ENCODE measurements around the gene KANSL1.
"Not testable (repeated sequence)": the region's sequence is repeated elsewhere in the genome, so short reads cannot be mapped to it uniquely, and the experiment has no call there.

Gene KANSL1

GRCh38 chr17:46037722-46038255 is 155.4 kb downstream of the KANSL1 start:
- no peak for DNase-seq (ENCODE audit: low read depth)

GRCh38 chr17:46036491-46036890 is 156.7 kb downstream of the KANSL1 start:
- no peak for DNase-seq (ENCODE audit: low read depth)

DNA sequence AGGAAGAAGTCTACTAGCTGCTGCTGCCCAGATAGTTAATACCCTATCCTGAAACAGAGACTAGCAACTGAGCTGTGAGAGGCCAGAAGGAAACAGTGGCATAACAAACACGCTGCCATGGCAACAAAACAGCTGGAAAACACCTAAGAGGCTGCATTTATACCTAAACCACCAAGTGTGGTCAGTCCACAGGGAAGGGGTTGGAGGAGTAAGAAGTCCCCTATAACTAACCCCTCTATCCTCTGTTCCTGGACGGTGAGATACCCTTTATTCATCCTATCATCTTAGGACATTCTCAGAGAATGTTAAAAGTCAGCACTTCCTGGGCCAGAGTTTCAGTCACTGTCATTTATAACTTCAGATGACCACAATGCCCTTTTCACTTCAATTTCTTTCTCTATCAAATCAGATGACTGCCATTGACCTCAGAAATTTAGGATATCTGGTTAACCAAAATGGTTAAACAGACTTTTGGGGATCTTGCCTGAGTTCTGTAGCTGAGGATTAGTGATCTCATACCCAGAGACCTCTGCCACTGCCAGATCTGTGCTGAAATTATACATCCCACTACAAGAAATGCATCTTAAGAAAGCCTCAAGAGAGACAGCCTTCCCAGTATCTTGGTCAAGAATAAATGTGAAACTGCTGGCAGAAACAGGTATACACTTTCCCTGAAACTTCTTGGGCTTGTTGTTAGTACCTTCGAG is 158.0 kb downstream of the KANSL1 start:
- DNase-seq (ENCODE audit: low read depth) = no peak

DNA sequence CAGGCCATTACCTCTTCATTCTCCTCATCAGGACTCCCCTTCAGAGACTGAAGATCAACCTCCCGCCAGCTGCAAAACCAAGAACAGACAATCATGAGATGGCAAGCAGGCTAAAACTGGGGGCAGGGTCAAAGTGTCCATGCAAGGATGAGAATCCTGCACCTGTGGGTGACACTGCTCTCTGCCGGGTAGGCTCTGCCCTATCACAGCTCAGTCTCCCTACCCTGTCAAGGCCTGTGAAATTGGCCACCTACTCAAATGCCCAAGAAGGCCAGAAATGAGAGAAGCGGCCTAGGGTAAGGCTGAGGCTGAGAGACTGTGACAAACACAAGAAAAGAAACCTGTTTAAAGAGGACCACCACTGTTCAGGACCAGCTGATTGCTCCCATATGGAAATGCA is 159.8 kb downstream of the KANSL1 start:
- DNase-seq (ENCODE audit: low read depth) = no peak

GRCh38 chr17:46032909-46033308 is 160.3 kb downstream of the KANSL1 start:
- no peak for DNase-seq (ENCODE audit: low read depth)

DNA sequence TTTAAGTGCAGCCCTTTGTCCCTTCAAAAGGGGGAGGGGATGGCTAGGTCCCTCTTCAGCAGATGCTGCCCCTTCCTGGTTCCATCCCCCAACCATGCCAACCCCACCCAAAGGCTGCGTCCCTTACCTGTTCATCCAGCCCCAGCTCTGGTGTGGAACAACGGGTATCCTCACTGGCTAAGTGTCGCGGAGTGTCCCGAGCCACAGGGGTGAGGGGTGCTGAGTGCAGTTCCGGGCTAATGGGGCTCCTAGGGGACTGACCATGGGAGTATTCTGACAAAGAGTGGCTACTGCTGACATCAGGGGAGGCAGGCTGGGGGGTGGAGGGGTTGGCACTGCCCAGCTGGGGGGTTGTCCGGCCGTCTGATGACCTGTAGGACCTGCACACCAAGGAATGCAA is 161.3 kb downstream of the KANSL1 start:
- no peak for DNase-seq (ENCODE audit: low read depth)

GRCh38 chr17:46031440-46031839 is 161.8 kb downstream of the KANSL1 start:
- no peak for DNase-seq (ENCODE audit: low read depth)

- no peak for DNase-seq (ENCODE audit: low read depth)
Observed at GRCh38 chr17:46030752-46031151, 162.5 kb downstream of the KANSL1 start.

DNA sequence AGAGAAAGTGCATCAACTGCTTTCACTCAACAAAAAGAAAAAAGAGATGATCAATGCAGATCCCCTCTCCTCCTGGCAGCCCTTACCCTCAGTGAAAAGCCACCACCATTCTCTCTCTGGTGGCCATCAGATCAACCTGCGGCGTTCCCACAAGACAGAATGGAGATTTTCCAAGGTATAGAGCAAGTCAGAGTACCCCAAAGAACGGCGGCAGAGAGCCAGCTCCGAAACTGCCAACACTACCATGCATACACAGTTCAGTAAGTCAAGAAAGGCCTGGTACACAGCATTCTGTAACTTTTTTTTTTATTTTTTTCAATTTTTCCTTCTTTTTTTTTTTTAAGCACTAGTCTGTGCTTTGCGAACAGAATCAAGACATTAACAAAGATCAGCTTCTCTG is 163.6 kb downstream of the KANSL1 start:
- DNase-seq (ENCODE audit: low read depth) = no peak

DNA sequence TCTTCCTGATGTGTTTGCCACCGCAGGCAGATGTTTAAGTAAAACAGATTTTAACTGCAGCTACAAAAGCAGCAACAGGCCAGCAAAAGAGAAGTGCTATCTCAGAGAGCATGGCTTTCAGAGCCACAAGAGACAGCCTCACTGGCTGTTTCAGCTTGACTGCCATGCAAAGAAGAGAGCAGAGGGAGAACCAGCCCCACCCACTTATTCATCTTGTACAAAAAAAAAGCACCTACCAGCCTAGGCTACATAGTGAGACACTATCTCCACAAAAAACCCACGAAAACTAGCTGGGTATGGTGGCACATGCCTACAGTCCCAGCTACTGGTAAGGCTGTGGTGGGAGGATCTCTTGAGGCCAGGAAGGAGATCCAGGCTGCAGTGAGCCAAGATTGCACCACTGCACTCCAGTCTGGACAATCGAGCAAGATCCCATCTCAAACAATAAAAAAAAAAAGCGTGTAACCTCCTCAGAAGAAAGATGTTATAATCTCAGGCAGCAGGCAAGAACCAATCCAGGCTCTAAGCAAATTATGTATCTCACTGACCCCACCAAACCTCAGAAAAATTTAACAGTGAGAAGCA is 164.2 kb downstream of the KANSL1 start:
- no peak for DNase-seq (ENCODE audit: low read depth)

DNA sequence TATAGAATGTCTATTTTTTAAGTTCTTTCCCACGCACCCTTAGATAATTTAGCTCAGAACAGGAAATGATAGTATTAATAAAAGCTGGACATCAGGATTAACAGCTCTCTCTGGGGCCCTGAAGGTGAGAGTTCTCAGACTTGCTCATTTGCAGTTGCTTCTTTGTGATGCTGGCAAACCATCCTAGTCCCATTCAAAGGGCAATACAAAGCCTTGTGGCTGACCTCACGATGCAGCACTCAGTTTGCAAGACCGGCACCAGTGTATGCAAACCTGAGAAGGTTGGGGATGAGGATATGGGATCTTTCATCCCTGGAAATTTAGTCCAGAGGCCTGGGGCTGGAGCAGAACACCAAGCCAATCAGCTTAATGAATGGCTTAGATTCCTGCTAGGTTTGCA is 164.9 kb downstream of the KANSL1 start:
- no peak for DNase-seq (ENCODE audit: low read depth)

DNA sequence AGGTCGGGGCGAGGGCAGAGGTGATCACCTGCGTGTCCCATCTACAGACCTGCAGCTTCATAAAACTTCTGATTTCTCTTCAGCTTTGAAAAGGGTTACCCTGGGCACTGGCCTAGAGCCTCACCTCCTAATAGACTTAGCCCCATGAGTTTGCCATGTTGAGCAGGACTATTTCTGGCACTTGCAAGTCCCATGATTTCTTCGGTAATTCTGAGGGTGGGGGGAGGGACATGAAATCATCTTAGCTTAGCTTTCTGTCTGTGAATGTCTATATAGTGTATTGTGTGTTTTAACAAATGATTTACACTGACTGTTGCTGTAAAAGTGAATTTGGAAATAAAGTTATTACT is 165.3 kb downstream of the KANSL1 start:
- no peak for DNase-seq (ENCODE audit: low read depth)

DNA sequence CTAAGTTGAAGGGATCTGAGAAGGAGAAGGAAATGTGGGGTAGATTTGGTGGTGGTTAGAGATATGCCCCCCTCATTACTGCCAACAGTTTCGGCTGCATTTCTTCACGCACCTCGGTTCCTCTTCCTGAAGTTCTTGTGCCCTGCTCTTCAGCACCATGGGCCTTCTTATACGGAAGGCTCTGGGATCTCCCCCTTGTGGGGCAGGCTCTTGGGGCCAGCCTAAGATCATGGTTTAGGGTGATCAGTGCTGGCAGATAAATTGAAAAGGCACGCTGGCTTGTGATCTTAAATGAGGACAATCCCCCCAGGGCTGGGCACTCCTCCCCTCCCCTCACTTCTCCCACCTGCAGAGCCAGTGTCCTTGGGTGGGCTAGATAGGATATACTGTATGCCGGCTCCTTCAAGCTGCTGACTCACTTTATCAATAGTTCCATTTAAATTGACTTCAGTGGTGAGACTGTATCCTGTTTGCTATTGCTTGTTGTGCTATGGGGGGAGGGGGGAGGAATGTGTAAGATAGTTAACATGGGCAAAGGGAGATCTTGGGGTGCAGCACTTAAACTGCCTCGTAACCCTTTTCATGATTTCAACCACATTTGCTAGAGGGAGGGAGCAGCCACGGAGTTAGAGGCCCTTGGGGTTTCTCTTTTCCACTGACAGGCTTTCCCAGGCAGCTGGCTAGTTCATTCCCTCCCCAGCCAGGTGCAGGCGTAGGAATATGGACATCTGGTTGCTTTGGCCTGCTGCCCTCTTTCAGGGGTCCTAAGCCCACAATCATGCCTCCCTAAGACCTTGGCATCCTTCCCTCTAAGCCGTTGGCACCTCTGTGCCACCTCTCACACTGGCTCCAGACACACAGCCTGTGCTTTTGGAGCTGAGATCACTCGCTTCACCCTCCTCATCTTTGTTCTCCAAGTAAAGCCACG is 165.9 kb downstream of the KANSL1 start:
- DNase-seq (ENCODE audit: low read depth) = no peak

DNA sequence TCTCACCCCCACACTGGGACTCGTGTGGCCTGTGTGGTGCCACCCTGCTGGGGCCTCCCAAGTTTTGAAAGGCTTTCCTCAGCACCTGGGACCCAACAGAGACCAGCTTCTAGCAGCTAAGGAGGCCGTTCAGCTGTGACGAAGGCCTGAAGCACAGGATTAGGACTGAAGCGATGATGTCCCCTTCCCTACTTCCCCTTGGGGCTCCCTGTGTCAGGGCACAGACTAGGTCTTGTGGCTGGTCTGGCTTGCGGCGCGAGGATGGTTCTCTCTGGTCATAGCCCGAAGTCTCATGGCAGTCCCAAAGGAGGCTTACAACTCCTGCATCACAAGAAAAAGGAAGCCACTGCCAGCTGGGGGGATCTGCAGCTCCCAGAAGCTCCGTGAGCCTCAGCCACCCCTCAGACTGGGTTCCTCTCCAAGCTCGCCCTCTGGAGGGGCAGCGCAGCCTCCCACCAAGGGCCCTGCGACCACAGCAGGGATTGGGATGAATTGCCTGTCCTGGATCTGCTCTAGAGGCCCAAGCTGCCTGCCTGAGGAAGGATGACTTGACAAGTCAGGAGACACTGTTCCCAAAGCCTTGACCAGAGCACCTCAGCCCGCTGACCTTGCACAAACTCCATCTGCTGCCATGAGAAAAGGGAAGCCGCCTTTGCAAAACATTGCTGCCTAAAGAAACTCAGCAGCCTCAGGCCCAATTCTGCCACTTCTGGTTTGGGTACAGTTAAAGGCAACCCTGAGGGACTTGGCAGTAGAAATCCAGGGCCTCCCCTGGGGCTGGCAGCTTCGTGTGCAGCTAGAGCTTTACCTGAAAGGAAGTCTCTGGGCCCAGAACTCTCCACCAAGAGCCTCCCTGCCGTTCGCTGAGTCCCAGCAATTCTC is 166.8 kb downstream of the KANSL1 start:
- DNase-seq (ENCODE audit: low read depth) = no peak

DNA sequence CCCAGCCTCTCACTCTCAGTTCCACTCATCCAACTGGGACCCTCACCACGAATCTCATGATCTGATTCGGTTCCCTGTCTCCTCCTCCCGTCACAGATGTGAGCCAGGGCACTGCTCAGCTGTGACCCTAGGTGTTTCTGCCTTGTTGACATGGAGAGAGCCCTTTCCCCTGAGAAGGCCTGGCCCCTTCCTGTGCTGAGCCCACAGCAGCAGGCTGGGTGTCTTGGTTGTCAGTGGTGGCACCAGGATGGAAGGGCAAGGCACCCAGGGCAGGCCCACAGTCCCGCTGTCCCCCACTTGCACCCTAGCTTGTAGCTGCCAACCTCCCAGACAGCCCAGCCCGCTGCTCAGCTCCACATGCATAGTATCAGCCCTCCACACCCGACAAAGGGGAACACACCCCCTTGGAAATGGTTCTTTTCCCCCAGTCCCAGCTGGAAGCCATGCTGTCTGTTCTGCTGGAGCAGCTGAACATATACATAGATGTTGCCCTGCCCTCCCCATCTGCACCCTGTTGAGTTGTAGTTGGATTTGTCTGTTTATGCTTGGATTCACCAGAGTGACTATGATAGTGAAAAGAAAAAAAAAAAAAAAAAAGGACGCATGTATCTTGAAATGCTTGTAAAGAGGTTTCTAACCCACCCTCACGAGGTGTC is 167.6 kb downstream of the KANSL1 start:
- no peak for DNase-seq (ENCODE audit: low read depth)

GRCh38 chr17:46025060-46025459 is 168.2 kb downstream of the KANSL1 start:
- DNase-seq (ENCODE audit: low read depth) = no peak

GRCh38 chr17:46024590-46024989 is 168.6 kb downstream of the KANSL1 start:
- no peak for DNase-seq (ENCODE audit: low read depth)

DNA sequence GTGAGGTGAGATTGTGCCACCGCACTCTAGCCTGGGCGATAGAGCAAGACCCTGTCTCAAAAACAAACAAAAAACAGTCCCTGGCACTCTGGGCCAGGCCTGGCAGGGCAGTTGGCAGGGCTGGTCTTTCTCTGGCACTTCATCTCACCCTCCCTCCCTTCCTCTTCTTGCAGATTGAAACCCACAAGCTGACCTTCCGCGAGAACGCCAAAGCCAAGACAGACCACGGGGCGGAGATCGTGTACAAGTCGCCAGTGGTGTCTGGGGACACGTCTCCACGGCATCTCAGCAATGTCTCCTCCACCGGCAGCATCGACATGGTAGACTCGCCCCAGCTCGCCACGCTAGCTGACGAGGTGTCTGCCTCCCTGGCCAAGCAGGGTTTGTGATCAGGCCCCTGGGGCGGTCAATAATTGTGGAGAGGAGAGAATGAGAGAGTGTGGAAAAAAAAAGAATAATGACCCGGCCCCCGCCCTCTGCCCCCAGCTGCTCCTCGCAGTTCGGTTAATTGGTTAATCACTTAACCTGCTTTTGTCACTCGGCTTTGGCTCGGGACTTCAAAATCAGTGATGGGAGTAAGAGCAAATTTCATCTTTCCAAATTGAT is 169.3 kb downstream of the KANSL1 start:
- no peak for DNase-seq (ENCODE audit: low read depth)

- DNase-seq (ENCODE audit: low read depth) = not testable (repeated sequence)
Observed at GRCh38 chr17:46023366-46023765, 169.9 kb downstream of the KANSL1 start.

DNA sequence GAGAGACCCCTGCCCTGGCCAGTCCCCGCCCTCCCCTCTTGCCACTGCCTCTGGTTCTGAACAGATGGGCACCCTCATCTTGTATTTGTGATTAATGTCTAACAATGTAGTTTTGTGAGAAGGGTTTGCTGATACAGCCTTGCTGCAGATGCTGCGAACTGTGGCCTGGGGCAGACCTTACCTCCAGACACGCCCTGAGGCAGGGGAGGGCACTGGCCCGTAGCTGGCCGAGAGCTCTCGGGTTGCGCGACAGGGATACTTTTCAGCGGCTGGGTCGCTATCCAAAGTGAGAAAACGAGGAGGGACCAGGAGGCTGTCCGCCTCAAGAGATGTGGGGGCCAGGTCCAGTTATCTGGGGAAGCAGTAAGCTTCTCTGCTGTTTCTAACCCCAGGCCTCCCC is 172.2 kb downstream of the KANSL1 start:
- DNase-seq (ENCODE audit: low read depth) = no peak

All from HS-27A (cell line).